HG03575 (cell line): ENCODE data around the gene HOXA4.

Experiments used
- ATAC-seq: cut with Tn5 transposase; IDR thresholded peaks from one replicate; pipeline ENCODE4 v1.9.1; 2021; ENCODE audit not compliant: unreplicated experiment, insufficient number of reproducible peaks, low FRiP score; ENCODE audit errors: extremely low read depth

Gene HOXA4

DNA sequence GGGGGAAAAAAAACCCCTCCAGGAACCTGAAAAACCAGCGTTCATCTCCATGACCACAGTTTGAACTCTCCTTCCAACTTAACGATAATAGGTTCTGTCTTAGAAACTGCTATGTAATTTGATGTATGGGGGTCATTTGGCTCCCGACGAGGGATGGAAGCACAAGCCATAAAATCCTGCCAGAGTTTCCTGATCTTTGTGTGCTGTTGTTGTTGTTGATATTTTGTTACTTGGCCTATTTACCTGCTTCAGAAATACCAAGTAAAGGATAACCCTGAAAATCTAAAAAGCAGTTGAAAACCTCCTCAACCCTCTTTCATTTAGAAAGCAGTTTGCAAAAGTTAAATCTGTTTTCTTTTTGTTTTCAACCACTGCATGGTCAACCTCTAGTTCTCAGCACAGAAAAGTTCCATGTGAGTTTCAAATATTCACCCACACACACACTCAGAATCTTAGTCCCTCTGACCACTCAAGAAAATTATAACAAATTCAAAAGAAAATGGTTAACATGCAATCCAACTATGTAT is 18.7 kb downstream of the HOXA4 start:
- ATAC-seq, result no peak

DNA sequence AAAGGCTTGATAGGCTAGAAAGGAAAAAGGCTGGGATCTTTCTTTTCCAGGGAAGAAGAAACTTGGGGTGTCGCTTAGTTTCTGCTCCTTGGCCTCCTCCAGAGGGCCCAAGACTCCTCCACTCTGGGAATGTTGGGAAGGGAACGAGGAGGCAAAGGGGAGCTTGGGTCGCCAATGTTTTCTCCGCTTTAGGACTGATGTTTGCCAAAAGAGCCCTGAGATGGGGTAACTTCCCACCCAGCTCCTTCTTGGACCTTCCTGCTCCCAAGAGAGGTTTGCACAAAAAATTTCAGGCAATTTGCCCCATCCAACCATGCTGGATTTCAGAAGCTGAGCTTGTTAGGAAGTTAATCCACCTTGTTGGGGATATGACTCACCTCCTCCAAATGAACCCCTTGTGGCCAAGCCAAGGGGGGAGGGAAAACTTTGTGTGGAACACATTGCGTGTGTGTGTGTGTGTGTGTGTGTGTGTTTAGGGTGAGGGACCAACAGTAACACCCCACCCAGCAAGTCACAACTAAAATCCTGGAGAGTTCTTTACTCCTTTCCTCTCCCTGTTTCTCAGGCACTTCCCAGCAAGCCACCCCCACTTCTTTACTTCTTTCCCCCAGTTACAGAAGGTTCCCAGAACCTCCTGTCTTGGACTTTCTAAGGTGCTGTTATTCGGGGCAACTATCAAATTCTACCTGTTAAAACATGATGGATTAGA is 19.4 kb downstream of the HOXA4 start:
- ATAC-seq, result no peak

DNA sequence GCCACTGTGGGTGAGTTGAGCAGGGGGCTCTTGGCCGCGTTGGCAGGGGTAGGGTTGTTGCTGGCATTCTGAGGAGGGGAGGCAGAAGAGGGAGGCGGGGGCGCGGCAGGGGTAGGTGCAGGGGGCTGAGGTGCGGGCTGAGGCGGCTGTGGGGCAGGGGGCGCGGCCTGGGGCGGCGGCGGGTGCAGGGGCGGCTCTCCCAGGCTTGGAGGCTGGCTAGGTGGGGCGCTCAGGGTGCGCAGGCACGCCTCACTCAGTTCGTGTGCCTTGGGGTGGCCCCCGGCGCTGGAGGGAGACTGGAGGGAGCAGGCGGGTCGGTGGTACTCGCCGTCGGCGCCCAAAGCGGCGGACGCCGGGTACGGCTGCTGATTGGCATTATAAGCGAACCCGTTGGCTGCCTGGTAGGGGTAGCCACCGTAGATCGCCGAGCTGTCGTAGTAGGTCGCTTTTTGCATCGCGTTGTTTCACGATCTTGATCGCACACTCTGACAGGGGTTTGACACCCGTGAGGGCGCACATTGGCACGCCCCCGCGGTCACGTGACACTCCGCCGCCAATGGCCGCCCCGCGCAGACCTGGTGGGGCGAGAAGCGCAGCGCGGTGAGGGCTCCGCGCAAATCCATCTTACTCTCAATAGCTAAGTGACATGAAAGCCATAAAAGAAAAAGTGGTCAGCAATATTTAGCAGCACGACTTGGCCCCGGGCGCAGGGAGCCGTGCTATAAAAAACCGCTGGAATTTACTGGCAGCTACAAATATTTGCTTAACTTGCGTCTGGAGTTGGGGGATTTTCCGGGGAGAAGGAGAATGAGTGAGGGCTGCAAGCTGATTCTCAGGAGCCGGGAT is 20.1 kb downstream of the HOXA4 start:
- no peak for ATAC-seq

DNA sequence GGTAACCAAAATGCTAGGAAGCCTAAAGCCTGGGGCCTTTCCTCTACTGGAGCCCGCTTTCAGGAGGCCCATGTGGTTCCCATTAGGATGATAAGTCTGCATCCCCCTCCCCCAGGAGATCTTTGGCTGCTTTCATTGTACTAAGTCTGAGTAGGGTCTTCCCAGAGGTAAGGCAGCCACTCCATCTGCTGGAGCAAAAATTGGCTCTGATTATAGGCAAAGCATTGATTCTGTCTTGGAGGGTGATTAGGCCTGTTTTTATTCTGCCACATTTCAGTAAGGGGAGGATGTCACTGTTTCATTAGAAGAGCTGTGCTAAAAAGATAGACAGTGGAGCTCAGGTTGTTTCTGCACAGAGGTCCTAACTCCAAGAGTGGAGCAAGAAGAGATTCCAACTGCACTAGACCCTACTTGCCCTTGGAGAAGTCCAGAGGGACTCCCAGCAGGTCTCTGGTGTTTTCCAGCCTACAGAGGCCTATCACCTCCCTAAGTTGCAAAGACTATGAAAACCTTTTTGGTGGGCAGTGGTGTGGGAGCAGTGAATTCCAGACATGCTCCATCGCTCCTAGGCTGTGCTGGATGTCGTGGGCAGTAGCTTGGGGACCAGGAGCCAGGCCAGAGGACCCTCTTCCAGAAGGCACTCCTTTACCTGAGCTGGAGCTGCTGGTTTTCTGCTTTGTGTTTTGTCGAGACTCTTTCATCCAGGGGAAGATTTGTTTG is 20.9 kb downstream of the HOXA4 start:
- ATAC-seq, result no peak

DNA sequence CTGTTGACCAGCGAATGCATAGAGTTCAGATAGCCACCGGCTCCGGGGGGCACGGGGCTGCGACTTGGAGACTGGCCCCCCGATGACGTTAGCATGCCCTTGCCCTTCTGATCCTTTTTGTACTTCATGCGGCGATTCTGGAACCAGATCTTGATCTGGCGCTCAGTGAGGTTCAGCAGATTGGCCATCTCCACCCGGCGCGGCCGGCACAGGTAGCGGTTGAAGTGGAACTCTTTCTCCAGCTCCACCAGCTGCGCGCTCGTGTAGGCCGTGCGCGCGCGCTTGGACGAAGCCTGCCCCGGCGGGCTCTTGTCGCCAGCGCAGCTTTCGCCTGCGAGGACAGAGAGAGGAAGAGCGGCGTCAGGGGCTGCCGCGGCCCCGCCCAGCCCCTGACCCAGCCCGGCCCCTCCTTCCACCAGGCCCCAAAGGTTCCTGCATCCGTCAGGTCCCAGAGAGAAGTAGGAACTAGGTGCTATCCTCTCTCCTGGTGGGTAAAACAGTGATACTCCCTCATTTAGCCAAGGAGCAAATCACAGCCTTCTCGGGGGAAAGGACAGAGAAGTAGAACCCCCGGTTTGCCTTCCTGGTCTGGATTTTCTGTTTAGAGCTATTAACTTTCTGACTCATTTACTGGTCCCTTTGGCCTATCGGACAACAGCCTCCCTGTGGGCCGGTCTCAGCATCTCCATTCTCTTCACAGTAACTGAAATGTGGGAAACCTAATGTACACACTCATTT is 22.0 kb downstream of the HOXA4 start:
- no peak for ATAC-seq

DNA sequence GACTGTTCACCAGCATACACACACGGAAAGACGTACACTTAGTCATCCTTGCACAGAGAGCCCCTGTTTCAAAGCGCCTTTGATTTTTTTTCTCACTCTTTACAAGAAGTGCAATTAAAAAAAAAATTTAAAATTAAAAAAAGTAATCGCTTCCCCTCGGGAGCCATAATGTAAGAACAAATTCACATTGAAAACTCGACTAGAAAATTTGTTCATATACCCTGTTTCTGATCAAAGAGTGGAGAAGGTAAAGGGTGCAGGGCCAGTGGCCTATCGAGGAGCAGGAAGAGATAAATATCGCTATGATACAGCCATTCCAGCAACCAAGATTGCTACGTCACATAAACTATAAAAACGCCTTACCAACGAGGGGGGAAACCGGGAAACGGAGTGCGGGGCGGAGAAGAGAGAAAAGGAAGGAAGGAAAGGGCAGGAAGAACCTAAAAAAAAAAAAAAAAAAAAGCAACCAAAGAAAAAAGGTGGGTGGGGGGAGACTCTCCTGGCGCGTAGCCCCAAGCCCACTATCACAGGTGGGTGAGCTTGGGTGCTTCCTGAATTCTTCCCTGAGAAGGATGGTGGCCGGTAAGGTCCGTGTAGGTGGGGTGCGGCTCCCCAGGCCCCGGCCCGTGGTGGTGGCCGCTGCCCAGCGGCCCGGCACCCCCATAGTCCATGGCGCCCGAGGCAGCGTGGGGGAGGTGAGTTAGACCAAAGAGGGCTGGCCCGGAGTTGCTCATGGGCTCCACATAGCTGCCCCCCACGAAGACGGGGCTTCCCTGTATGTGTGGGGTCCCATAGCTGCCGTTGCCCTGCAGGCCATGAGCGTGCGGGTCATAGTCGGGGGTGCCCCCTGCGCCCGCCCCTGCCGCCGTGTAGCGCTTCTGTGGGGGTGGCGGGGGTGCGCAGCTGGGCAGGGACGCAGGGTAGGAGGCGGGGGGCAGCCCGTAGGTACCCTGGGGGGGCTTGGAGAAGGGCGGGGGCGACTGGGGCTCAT is 22.9 kb downstream of the HOXA4 start:
- ATAC-seq, result no peak

DNA sequence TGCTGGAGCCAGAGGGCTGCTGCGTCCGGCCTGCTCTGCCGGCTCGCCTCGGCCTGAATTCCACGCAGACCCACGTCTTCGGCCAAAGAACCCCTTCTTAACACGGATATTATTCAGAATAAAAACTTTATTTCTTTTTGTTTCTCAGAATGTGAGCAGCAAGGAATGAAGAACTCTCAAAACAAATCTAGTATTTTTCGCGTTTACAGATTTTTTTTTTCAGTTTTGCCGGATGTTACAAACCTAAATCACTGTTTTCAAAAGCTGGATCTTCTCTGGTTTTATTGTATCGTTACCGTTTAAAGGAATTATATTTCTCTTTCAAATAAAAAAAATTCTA is 23.7 kb downstream of the HOXA4 start:
- no peak for ATAC-seq

DNA sequence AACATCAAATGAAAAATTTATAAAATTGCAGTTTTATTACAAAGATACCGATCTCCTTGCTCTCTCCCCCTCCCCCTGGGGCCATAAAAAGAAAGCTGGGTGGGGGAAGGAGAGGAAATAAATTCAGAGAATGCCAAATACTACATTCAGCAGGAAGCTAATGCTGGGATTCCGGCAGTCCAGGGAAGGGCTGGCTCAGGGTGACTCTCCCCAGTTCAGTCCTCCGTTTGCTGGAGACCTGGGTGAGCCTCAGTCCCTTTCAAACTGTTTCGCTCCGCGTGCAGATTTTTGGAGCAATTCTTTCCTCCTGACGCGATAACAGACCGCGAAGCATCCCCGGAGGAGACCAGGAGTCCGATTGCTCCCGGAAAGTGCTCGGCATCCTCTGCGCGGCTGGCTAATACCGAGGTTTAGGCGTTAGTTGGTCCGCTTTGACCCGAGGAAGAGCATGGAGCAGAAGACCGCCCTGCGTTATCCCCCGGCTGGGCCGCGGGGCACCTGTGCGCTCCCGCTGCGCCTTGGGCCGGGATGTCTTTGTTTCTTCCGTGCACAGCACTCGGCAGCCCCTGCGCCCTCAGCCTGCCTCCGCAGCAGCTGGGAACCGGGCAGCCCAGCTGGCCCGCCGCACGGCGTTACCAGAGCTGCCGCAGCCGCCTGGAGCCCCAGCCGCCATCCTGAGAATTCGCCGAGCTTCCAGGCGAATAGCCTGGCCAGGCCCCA is 24.2 kb downstream of the HOXA4 start:
- no peak for ATAC-seq

DNA sequence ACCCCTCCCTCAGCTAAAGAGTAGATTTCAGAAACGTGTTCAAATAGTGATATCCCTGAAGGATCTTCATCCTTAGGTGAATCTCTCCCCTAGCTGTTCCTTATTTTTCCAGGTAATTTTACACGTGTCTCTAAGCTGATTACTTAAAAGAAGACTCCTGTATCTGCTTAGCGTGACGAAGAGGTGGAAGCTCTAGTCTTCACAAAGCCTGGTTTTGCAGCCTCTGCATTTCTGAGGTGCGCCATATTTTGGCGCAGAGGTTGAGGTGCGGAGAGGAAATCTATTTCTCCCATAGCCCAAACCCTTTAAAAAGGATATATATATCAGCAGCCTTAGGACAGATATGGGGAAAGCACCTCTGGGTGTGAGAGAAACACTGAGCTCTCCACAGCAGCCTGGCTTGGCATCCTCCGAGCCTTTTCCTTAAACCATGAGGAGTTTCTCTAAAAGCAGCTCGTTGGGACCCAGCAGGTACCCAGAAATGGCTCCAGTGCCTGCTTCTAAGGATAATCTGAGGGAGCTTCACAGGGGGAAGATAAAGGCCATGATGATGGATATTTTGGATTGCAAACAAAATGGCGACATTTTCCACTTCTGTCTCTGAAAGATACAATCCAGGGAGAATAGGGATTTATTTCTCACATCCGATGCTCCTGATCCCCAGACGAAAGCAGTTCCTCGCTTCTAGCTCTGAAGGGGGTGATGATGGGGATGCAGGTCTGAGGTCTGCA is 25.1 kb downstream of the HOXA4 start:
- no peak for ATAC-seq

DNA sequence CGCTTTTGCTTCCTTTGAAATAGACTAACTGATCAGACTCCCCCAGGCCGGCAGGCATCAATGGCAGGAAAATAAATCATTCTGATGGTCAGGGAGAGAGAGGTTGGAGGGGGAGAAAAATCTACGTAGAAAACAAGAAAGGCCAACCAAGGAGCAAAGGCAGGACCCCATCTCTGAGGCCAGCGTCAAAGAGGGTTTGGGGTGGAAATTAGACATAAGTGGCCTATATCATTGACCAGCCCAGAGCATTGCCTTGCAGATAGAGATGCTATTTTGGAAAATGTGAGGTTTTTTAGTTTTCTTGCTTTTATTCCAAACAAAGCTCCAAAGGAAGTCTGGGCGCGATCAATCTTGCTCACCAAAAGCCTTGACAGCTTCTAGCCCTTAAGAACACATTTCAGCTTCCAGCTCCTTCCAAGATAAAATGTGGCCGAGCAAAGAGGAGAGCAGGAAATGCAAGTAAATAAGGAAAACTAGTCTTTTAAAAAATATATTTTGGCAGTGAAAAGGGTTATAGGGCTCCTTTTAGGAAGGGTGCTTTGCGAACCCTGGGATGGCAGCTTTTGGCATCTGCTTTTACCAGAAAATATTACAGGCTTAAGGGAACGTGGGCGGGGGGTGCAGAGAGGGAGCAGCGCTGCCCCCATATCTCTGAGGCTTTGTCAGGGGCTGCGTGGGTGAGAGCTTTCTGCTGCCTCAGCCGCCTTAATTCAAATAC is 26.1 kb downstream of the HOXA4 start:
- no peak for ATAC-seq

DNA sequence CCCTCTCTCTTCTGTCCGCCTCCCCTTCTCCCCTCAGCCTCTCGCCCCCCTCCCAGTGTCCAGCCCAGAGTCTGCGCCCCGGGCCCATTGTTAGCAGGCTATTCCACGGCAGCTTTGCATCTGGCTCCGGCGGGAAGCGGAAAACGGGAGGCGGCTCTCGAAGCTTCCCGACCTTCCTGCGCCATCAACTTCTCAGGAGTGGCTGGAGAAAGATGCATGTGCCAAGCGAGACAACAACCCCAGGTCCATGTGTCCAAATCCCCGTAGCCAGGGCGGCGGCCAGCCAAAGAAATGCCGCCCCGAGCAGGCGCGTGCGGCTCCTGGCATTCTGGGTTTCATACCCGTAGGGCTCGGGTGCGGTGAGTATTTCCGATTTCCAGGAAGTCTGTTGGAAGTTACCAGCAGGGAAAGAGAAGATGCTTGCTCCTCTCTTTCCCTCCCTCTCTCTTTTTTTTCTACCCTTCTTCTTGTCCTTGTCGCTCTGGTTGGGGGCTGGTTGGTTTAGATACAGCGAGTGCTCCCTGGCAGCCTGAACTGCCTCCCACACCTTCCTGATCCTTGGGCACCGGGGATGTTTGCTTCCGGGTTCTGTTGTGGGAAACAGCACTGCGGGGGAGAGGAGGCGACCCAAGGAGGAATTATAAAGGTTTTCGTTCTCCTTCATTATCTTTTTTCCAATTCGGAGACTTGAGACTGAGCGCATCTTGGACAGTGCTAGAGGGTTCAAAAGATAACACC is 26.9 kb downstream of the HOXA4 start:
- no peak for ATAC-seq

DNA sequence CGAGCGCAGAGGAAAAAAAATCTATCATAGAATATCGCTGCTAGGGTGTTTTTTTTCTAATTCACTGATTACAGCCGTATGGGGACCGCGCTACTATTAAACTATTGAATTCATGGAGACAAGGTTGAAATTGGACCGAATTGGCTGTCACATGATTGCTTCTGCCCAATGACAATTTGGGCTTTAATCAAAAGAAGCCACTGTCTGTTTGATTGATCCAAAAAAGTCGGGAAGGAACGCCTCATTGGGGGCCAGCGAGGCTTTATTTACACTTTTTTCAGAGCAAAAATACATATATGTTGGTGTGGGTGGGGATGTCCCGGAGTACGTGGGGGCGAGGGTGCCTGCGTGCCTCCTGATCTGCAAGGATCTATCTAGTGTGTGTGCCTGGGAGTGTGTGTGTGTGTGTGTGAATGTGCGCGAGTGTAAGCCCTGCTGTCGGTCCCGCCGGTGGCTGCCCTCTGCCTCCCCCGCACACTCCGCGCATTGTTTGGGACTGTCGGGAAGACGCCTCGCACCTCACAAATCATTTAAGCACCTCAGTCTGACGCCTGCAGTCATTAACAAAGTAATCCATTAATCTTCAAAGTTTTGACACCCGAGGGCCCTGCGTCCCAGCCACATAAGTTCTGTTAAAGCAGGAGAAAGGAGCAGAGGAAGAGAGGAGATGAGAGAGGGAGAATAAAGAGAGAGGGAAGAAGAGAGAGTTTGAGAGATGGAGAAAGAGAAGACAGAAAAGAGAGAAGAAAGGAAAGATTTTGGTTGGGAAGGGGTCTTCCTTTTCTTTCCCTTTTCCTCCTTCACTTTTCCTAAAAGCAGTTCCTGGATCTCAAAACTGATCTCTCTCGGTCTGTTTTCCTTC is 27.7 kb downstream of the HOXA4 start, which contains the start of gene HOXA2:
HOXA2 (minus strand) TSS at position 103 of the 862 bp plus-strand sequence. CDS start 183 bp downstream, outside the sequence.
- no peak for ATAC-seq

DNA sequence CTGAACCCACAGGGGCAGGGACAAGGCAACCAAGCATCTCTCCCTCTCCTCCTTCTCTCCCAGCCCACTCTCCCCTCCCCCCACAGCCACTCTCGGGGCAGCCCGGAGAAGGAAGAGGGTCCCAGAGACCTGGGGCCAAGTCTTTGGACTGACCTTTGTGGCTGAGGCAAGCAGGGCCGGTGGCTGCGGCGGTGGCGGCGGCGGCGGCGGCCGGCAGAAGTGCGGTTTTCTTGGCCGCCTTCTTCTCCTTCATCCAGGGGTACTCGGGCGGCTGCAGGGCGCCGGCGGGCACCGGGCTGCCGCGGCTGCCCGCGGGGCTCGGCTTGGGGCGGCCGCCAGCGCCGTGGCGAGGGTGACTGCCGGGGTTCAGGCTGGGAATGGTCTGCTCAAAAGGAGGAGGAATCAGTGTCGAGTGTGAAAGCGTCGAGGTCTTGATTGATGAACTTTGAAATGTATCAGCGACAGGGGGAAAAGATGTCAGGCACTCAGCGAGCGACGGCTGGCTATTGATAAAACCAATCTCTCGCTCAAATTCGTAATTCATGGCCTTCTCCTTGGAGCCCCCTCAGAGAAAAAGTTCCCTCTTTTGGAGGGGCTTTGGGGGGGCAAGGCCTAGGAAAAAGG is 28.5 kb downstream of the HOXA4 start:
- ATAC-seq, result no peak
